Iris pigment epithelial cell (primary cell): ENCODE measurements around the gene ZGPAT.
A peak's percentile ranks its signal among the peaks of the same experiment; 100 is the strongest.
"Not testable (repeated sequence)": the region's sequence is repeated elsewhere in the genome, so short reads cannot be mapped to it uniquely, and the experiment has no call there.

Experiments used
- DNase-seq: peaks from one replicate; pipeline ENCODE4 v3.0.0-alpha.2; 2011; ENCODE audit warnings: low read depth

ZGPAT gene, protein sequence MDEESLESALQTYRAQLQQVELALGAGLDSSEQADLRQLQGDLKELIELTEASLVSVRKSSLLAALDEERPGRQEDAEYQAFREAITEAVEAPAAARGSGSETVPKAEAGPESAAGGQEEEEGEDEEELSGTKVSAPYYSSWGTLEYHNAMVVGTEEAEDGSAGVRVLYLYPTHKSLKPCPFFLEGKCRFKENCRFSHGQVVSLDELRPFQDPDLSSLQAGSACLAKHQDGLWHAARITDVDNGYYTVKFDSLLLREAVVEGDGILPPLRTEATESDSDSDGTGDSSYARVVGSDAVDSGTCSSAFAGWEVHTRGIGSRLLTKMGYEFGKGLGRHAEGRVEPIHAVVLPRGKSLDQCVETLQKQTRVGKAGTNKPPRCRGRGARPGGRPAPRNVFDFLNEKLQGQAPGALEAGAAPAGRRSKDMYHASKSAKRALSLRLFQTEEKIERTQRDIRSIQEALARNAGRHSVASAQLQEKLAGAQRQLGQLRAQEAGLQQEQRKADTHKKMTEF

GRCh38 chr20:63707558-63708300 lies at the start of gene ZGPAT, which contains the start of gene ARFRP1:
Gene ZGPAT (plus strand): TSS chr20:63708039. CDS start chr20:63708581, 542 bp downstream.
Gene ARFRP1 (minus strand): TSS chr20:63707976. CDS start chr20:63707091, 885 bp downstream.
- peak; percentile 87 for DNase-seq

DNA sequence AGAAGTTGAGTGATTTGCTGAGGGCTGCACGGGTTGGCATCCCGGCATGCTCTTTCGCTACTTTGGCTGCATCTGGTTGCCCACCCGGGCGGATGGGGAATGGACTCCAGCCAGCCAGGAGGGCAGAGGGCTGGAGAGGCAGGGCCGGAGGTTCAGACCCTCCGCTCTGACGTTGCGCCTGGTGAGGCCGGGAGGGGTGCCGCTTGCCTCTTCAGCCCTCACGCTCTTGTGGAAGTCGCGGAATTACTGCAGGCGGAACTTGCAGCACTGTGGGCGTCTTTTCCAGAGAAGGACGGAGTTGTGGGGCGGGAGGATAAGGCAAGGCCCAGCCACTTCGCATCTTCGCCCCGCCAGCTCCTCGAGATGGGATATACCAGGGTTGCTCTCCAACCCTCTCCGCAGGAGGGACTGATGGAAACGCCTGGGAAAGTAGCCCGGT lies 49.1 kb upstream of the ZGPAT start:
- peak; percentile 62 for DNase-seq

GRCh38 chr20:63659370-63659769 lies 48.5 kb upstream of the ZGPAT start:
- DNase-seq: no peak

GRCh38 chr20:63660174-63660573 lies 47.7 kb upstream of the ZGPAT start:
- not testable (repeated sequence) for DNase-seq

GRCh38 chr20:63660622-63661021 lies 47.2 kb upstream of the ZGPAT start:
- no peak for DNase-seq

DNA sequence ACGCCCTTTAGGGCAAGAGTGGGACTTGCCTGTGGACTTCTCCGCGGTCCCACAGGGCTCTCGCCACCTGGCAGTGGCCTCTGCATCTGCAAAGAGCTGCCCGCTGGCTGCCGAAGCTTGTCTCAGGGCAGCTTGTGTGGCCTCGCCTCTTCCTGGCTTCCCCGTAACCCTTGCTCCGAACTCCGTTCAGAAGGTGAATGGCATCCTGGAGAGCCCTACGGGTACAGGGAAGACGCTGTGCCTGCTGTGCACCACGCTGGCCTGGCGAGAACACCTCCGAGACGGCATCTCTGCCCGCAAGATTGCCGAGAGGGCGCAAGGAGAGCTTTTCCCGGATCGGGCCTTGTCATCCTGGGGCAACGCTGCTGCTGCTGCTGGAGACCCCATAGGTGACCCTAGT lies 46.7 kb upstream of the ZGPAT start:
- no peak for DNase-seq

GRCh38 chr20:63661959-63662812 lies 45.7 kb upstream of the ZGPAT start:
- DNase-seq: no peak

DNA sequence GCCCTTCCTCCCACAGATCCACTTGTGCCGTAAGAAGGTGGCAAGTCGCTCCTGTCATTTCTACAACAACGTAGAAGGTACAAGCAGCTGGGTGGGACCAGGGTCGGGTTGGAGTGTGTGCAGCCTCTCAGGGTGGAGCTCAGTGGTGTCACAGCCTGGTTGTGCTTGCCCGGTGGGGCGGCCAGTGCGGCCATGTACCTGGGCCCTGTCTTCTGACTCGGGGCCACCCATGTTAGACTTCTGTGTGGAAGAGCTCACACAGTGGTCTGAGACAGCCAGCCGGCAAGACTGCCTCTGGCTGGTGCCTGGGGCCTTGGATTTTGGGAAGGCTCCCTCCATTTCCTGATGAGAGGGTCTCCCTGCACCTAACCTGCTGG lies 45.0 kb upstream of the ZGPAT start:
- DNase-seq: no peak

DNA sequence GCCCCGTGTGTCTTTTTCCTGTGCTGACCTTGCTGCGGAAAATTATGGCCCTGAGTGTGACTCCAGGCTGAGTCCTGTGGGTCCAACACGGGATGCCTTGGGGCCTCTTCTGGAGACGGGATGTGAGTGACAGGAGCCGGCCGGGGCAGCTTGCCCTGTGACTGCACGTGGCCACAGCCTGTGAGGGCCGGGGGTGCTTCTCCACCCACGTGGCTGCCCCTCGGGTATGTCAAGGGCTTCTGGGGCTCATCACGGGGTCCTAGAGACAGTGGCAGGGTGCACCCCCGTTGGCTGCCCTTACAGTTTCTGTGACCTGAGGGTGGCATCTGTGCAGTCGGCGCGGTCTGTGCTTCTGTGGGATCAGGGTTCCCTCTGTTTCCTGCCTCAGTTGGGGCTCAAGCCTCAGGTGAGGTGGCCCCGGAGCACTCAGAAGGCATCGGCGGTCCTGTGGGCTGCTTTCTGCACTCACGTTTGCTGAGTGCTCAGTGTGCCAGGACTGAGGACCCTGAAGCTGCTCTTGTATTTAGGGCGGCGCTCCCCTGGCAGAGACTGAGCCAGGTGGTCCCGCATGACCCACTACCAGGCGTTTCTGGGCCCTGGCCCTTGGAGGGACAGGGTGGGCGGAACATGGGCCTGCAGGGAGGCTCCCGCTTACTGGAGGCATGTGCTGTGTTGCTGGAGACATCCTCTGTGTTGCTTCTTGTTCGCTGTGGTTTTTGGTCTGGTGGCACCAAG lies 44.3 kb upstream of the ZGPAT start:
- DNase-seq: no peak

DNA sequence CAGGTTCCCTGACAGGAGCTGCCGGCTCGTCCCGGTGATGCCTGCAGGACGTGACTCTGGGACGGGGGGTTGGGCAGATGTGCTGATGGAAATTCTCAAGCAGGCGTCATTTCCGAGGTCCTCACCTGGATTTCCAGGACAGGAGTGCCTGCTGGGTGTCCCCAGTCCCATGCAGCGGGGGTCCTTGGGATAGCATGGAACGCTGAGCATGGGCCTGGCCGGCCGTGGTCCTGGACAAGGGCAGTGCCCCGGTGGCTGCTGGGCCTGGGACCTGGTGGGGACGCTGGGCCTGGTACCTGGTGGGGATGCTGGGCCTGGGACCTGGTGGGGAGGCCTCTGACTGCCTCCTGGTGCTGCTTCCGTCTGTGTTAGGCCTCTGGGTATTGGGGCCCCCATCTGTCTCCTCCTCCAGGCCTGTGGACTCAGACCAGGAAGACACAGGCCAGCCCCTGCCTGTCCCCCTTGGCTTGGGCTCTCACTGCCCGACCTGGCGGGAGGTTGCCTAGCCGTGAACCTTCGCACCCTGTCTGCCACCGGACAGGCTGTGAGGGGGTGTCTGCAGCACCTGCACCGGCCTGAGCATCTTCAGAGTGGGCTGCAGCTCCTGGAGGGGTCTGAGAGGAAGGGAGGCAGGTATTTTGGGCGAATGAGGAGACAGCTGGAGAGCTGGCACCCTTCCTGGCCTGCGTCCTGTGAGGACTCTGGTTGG lies 43.5 kb upstream of the ZGPAT start:
- DNase-seq: no peak

DNA sequence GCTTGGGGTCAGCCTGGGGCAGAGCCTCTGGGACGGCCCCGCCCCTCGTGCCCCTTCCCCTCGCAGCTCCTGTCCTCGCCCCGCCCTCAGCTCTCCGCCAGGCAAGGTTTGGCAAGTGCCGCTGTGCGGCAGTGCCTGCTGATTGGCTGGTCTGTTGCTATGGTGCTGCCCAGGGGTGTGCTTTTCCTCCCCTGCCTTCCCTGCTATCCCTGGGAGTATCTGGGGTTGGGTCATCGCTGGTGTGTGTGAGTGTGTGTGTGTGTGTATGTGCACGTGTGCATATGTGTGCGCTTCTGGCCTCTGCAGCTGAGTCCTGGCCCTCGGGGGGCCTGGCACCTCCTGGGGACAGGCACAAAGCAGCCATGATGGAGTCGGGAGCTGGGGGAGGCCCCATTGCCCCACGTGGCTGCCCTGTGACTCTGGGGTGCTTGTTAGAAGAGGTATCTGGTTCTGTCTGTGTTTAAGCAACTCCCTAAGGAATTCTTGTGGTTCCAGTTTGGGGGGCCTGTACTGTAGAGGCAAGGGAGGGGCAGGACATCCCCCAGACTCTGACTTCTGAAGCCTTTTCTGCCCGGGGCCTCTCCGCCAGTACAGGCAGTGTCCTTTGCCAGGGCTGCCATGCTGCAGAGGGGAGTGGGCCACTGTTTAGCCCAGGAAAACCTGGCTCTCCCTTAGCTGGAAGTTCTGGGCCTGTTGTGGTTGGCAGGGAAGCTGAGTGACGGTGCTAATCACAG lies 42.8 kb upstream of the ZGPAT start:
- peak; percentile 30 for DNase-seq

GRCh38 chr20:63665708-63666107 lies 42.1 kb upstream of the ZGPAT start:
- DNase-seq: no peak

DNA sequence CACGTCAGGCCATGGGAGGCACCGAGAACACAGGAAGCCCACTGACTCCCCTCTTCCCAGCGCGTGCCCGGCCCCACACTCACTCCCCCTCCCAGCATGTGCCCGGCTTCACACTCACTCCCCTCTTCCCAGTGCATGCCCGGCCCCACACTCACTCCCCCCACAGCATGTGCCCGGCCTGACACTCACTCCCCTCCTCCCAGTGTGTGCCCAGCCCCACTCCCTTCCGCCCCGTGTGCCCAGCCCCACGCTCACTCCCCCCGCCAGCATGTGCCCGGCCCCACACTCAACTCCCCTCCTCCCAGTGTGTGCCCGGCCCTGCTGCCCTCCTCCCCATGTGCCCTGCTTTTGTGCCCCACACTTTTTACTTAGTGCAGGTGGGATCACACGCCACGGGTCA lies 40.0 kb upstream of the ZGPAT start:
- DNase-seq: no peak

- no peak for DNase-seq
These were observed 39.5 kb upstream of the ZGPAT start for GRCh38 chr20:63668351-63668750.

DNA sequence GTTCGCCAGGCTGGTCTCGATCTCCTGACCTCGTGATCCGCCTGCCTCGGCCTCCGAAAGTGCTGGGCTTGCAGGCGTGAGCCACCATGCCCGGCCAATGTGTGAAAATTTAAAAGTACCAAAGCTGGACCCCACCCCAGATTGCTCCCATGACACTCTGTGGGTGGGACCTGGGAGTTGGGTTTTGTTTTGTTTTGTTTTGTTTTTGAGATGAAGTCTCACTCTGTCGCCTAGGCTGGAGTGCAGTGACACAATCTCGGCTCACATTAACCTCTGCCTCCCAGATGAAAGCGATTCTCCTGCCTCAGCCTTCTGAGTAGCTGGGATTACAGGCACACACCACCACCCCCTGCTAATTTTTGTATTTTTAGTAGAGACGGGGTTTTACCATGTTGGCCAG lies 36.1 kb upstream of the ZGPAT start:
- DNase-seq: not testable (repeated sequence)

DNA sequence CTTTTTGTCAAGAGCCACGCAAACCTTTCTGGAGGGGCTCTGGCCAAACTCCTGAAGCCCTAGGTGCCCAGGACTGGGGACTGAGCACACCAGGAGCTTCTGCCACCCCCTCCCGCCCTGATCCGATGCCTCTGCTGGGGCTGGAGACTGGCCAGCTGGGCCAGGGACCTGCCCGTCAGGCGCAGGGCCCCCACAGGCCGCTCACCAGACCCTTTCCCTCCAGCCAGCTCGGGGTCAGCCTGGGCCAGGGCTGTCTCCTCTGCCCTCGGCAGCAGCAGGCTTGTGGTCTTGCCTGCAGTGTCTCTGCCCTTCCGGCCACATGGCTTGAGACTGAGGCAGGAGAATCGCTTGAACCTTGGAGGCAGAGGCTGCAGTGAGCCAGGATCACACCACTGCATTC lies 35.2 kb upstream of the ZGPAT start:
- no peak for DNase-seq

GRCh38 chr20:63673951-63674350 lies 33.9 kb upstream of the ZGPAT start:
- DNase-seq: no peak

DNA sequence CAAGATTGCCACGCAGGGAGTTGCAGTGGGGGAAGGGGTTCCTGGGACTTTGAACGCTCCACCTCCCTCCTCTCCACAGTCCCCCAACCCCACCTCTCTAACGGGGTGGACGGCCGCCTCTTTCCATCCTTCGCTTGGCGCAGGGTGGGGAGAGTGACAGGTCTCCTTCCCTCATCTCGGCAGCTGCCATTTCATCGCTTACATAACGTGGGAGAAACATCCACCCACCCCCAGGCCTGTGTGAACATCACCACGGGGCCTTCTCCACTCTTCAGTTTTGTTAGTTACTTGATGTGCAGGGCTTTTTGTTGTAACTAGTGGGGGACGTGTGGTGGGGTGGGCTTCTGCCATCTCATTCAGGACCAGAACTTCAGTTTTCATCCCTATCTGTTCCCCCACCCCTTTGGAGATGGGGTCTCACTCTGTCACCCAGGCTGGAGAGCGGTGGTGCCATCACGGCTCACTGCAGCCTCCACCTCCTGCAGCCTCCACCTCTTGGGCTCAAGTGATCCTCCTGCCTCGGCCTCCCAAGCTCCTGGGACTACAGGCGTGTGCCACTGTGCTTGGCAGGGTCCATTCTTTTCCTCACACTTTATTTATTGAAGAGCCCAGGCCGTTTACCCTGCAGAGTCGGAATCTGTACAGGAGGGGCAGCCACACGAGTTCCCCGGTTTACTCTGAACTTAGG lies 32.0 kb upstream of the ZGPAT start:
- DNase-seq: no peak

- DNase-seq: no peak
These were observed 29.8 kb upstream of the ZGPAT start for GRCh38 chr20:63678071-63678470.
